Stimulated activated naive B cell treated with anti-CD40 and anti-IgM and Interleukin-4, amounts not matched to agents 10 μg/mL and 1 μg/mL and 100 μg/mL, for 72 hours (primary cell): ENCODE results near the gene WDR43.
A peak's percentile ranks its signal among the peaks of the same experiment; 100 is the strongest.
"Not testable (repeated sequence)": the region's sequence is repeated elsewhere in the genome, so short reads cannot be mapped to it uniquely, and the experiment has no call there.

Source experiments
- ATAC-seq, 2 donors: fragments of 150-1000 bp; cut with Tn5 transposase; replicated peaks; 2 replicates each; pipeline ENCODE4 v1.10.0; 2021; ENCODE audit warnings: moderate library complexity in 1 of 2
- DNase-seq: peaks from one replicate; pipeline ENCODE4 v3.0.0; 2021
- H3K27ac Mint-ChIP-seq: one replicate; pipeline ENCODE4 v1.8.0; 2022; ENCODE audit warnings: mild to moderate bottlenecking, mixed read lengths
- H3K27me3 Mint-ChIP-seq, 2 donors: one replicate each; pipeline ENCODE4 v1.8.0; 2022; ENCODE audit warnings: mixed read lengths in 2 of 2
- H3K36me3 Mint-ChIP-seq, 2 donors: one replicate each; pipeline ENCODE4 v1.8.0; 2022; ENCODE audit warnings: mixed read lengths in 2 of 2, mild to moderate bottlenecking in 1 of 2
- H3K4me1 Mint-ChIP-seq, 2 donors: one replicate each; pipeline ENCODE4 v1.8.0; 2022; ENCODE audit warnings: mixed read lengths in 2 of 2, mild to moderate bottlenecking in 1 of 2
- H3K4me3 Mint-ChIP-seq, 2 donors: one replicate each; pipeline ENCODE4 v1.8.0; 2022; ENCODE audit warnings: mild to moderate bottlenecking in 2 of 2, mixed read lengths in 2 of 2, moderate library complexity in 1 of 2
- H3K9me3 Mint-ChIP-seq, 2 donors: one replicate each; pipeline ENCODE4 v1.8.0; 2022; ENCODE audit warnings: mixed read lengths in 2 of 2, mild to moderate bottlenecking in 1 of 2

WDR43 gene

DNA sequence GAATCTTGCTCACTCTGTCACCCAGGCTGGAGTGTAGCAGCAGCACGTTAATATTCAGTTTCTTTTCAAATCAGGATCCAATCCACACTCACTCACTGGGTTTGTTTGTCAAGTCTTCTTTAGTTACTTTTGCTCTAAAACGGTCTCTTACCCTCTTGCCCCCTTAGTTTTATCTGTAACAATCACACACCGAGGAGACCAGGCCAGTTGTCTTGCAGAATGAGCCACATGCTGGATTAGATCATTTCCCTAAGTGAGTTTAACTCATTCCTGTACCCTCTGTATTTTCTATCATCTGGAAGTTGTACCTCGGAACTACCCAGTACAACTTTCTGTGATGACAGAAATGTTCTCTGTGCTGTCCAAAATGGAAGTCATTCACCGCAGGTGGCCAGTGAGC, 65.9 kb downstream of the WDR43 start:
- DNase-seq (no peak), ATAC-seq (no peak)
- H3K27ac Mint-ChIP-seq, result no peak overlapping the region
- H3K9me3 Mint-ChIP-seq, result peaks cover 0 to 3% of the 10 kb centered on the region in 2 donors
- H3K4me3 Mint-ChIP-seq, result no peak overlapping the region
- peaks cover 0 to 2% of the 10 kb centered on the region in 2 donors for H3K4me1 Mint-ChIP-seq
- peaks cover 0 to 3% of the 10 kb centered on the region in 2 donors for H3K36me3 Mint-ChIP-seq
- no peaks in the 10 kb centered on the region for H3K27me3 Mint-ChIP-seq

DNA sequence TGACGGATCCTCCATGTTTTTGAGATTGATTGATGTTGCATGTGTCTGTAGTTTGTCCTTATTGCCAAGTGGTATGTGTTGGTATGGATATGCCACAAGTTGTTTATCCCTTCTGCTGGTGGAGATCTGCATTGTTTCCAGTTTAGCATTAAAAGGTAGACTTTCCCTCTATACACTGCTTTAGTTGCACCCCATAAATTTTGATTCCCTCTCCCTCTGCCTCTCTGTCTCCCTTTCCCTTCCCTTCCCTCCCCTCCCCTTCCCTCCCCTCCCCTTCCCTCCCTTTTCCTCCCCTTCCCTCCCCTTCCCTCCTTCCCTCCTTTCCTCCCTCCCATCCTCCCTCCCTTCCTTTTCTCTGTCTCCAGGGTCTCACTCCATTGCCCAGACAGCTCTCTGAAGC, 68.0 kb downstream of the WDR43 start:
- H3K4me3 Mint-ChIP-seq, result no peak overlapping the region
- H3K27ac Mint-ChIP-seq, result no peak overlapping the region
- no peaks in the 10 kb centered on the region for H3K4me1 Mint-ChIP-seq
- H3K9me3 Mint-ChIP-seq, result peaks cover 0 to 3% of the 10 kb centered on the region in 2 donors
- H3K36me3 Mint-ChIP-seq, result peaks cover 0 to 2% of the 10 kb centered on the region in 2 donors
- ATAC-seq (no peak), DNase-seq (no peak)
- H3K27me3 Mint-ChIP-seq, result no peaks in the 10 kb centered on the region

DNA sequence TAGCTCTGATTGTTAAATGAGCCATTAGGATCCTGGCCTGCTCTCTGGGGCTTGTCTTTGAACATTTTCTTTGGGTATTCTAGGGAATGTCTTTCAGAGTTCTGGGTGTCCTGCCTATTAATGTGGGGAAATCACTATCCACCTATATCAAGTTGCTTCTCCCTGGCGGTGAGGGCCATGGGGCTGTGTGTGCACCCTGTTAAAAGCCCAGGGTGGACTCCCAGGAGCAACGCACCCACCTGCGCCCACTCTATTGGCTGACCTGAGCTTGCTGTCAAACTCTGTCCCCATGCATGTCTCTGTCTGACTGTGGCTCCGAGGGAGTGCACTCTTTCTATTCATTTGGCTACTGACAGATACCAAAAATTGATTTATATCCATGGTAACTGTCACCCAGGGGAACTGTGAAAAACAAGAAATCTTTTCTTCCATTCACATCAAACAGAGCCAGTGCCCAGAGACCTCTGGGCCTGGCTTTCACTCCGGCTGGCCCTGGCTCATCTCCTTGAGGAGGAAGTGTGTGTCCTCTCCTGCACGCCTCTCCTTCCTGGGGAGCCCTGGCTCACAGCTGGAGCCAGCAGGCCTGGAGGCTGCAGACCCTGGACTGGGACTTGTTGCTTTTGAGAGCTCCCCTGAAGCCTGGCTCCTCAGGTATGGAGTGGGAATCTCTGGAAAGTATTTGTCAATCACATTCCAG, 76.1 kb downstream of the WDR43 start:
- Mint-ChIP-seq H3K4me1 (peaks cover 0 to 2% of the 10 kb centered on the region in 2 donors), H3K36me3 (no peaks in the 10 kb centered on the region), H3K4me3 (no peak overlapping the region), H3K27ac (peak overlapping the region; percentile 39), H3K27me3 (peaks cover 12 to 13% of the 10 kb centered on the region in 2 donors), H3K9me3 (no peaks in the 10 kb centered on the region)
- ATAC-seq (no peak), DNase-seq (no peak)

- H3K27ac Mint-ChIP-seq, result no peak overlapping the region
- peak; percentile 19 to 41 for ATAC-seq
- peaks cover 0 to 2% of the 10 kb centered on the region in 2 donors for H3K4me1 Mint-ChIP-seq
- no peaks in the 10 kb centered on the region for H3K36me3 Mint-ChIP-seq
- no peak for DNase-seq
- no peak overlapping the region for H3K4me3 Mint-ChIP-seq
- no peaks in the 10 kb centered on the region for H3K9me3 Mint-ChIP-seq
- peaks cover 13 to 18% of the 10 kb centered on the region in 2 donors for H3K27me3 Mint-ChIP-seq
Observed at GRCh38 chr2:28972778-28973335, 78.4 kb downstream of the WDR43 start.

DNA sequence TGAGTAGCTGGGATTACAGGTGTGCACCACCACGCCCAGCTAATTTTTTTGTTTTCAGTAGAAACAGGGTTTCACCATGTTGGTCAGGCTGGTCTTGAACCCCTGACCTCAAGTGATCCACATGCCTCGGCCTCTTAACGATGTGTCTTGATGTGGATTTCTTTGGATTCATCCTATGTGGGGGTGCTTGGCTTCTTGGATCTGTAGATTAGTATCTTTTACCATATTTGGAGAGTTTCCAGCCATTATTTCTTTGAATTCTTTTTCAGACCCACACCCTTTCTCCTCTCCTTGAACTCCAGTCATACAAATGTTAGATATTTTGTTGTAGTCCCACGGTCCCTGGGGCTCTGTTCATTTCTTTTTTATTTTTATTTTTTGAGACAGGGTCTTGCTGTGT, 79.8 kb downstream of the WDR43 start:
- DNase-seq, result no peak
- no peak for ATAC-seq
- no peak overlapping the region for H3K4me3 Mint-ChIP-seq
- H3K9me3 Mint-ChIP-seq, result no peaks in the 10 kb centered on the region
- H3K27me3 Mint-ChIP-seq, result peaks cover 13 to 18% of the 10 kb centered on the region in 2 donors
- peaks cover 0 to 2% of the 10 kb centered on the region in 2 donors for H3K4me1 Mint-ChIP-seq
- H3K36me3 Mint-ChIP-seq, result no peaks in the 10 kb centered on the region
- H3K27ac Mint-ChIP-seq, result no peak overlapping the region

DNA sequence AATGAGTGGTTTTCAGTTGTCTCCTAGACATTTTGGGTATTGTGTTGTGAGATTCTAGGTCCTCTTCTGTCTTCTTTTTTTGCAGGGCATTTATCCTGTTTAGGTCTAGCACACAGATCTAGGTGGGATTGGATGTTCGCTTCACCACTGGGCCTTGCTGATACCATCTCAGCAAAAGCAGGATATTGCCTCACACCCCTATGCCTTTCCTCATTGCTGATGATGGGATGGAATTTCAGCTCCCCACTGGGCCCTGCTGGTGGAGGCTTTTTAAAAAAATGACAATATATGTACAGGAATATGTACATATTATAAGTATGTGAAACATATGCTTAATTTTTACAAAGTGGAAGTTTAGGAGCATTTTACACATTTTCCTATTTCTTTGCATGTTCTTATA, 81.2 kb downstream of the WDR43 start:
- H3K9me3 Mint-ChIP-seq, result no peaks in the 10 kb centered on the region
- peaks cover 0 to 2% of the 10 kb centered on the region in 2 donors for H3K4me1 Mint-ChIP-seq
- no peak overlapping the region for H3K27ac Mint-ChIP-seq
- DNase-seq, result no peak
- H3K4me3 Mint-ChIP-seq, result no peak overlapping the region
- peaks cover 13 to 18% of the 10 kb centered on the region in 2 donors for H3K27me3 Mint-ChIP-seq
- ATAC-seq, result no peak
- no peaks in the 10 kb centered on the region for H3K36me3 Mint-ChIP-seq

DNA sequence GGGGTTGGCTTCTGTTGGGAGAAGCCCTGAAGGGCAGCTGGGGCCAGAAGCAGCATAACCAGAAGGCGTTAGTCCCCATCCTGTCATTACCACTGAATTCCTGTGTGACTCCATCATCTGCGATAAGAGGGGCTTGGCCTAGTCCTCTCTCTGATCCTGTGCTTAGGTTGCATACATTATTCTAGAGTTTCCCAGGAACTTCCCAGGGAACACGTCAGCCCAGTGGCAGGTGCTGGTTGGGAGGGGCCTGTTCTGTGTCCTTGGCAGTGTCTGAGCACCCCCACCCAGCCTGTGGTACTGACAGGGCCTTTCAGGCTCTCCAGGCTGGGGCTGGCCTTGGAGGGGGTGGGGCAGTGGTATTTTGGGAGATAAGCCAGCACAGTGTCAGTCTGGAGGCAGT, 82.1 kb downstream of the WDR43 start:
- Mint-ChIP-seq H3K4me3 (no peak overlapping the region), H3K9me3 (no peaks in the 10 kb centered on the region), H3K4me1 (peaks cover 0 to 2% of the 10 kb centered on the region in 2 donors), H3K27me3 (peaks cover 13 to 18% of the 10 kb centered on the region in 2 donors), H3K36me3 (no peaks in the 10 kb centered on the region), H3K27ac (no peak overlapping the region)
- ATAC-seq, result no peak
- no peak for DNase-seq

DNA sequence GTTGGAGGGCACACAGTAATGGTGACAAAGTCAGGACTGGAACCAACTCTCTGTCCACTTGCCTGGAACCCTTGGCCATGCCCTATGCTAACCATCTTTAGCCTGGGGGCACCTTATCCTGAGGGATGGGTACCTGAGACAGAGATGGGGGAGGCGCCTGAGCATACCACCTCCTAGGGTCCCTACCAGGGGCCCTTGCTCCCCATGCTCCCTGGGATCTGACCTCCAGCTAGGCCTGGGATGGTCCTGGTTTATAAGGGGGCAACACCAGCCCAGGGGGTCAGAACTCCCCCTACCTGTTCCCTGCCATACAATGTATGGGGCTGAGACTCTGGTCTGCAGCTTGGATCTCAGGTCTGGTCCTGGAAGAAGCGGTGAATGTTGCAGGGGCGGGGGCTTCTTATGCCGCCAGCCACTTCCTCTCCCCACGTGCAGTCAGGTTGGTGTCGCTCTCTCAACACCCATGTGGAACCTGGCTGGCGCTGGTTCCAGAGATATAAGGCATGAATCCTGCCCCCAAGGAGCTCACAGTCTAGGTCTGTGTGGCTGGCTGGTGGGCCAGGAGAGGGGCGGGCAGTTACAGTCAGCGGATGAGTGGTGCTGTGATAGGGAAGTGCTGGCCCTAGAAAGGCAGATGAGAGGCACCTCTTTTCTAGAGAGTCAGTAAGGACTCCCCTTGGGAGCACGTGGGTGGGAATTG, 82.9 kb downstream of the WDR43 start:
- H3K4me1 Mint-ChIP-seq, result peaks cover 0 to 2% of the 10 kb centered on the region in 2 donors
- H3K27ac Mint-ChIP-seq, result no peak overlapping the region
- no peaks in the 10 kb centered on the region for H3K36me3 Mint-ChIP-seq
- no peaks in the 10 kb centered on the region for H3K9me3 Mint-ChIP-seq
- DNase-seq, result no peak
- ATAC-seq, result no peak
- H3K27me3 Mint-ChIP-seq, result peaks cover 13 to 18% of the 10 kb centered on the region in 2 donors
- no peak overlapping the region for H3K4me3 Mint-ChIP-seq

- DNase-seq, H3K9me3 Mint-ChIP-seq, H3K4me3 Mint-ChIP-seq, H3K36me3 Mint-ChIP-seq, ATAC-seq, H3K4me1 Mint-ChIP-seq: not testable (repeated sequence)
- Mint-ChIP-seq H3K27ac (peak overlapping the region; percentile 21), H3K27me3 (peaks cover 7 to 14% of the 10 kb centered on the region in 2 donors)
Observed at GRCh38 chr2:28978001-28978400, 83.5 kb downstream of the WDR43 start.

DNA sequence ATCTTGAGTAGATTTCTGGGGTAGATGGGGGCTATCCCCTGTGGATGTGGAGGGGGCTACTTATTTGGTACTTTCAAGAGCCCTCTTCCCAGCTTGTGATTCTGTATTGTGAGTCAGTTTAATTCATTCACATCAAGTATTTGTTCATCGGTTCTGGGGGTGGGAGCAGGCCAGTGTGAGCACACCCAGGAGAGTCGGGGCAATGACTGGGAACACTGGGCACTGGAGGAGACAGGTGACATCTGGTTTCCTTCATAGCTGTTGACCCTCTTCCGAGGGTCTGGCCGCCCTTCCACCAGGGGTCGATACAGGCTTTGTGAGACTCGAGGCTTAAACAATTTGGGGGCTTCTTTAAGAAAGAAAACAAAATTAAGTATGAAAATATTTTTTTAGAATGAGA, 84.1 kb downstream of the WDR43 start:
- no peak for ATAC-seq
- DNase-seq, result no peak
- no peaks in the 10 kb centered on the region for H3K4me1 Mint-ChIP-seq
- H3K9me3 Mint-ChIP-seq, result no peaks in the 10 kb centered on the region
- peaks cover 2 to 8% of the 10 kb centered on the region in 2 donors for H3K27me3 Mint-ChIP-seq
- no peak overlapping the region for H3K27ac Mint-ChIP-seq
- no peaks in the 10 kb centered on the region for H3K36me3 Mint-ChIP-seq
- H3K4me3 Mint-ChIP-seq, result no peak overlapping the region

DNA sequence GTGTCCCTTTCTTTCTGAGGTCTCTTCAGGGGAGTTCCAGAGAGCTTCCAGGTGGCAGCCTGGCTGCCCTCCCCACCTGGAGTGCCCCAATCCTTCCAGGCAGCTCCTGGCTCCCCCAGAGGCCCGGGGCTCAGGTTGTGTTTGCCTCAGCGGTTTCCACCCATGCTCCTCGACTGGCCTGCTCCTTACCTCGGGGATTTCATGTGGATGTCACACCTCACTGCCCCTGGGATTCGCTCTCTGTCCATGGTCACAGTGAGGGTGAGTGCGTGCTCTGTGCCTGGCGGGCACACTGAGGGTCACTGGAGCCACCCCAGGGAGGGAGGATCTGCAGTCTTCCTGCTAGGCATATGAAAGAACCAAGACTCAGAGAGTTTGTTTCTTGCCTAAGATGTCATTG, 84.6 kb downstream of the WDR43 start:
- Mint-ChIP-seq H3K27me3 (peaks cover 0 to 7% of the 10 kb centered on the region in 2 donors), H3K27ac (peak overlapping the region; percentile 60), H3K4me1 (no peaks in the 10 kb centered on the region), H3K9me3 (peaks cover 0 to 3% of the 10 kb centered on the region in 2 donors), H3K4me3 (no peak overlapping the region), H3K36me3 (no peaks in the 10 kb centered on the region)
- DNase-seq (no peak), ATAC-seq (no peak)

- peaks cover 0 to 7% of the 10 kb centered on the region in 2 donors for H3K27me3 Mint-ChIP-seq
- DNase-seq, result no peak
- ATAC-seq, result no peak
- peaks cover 0 to 3% of the 10 kb centered on the region in 2 donors for H3K9me3 Mint-ChIP-seq
- H3K27ac Mint-ChIP-seq, result no peak overlapping the region
- no peaks in the 10 kb centered on the region for H3K36me3 Mint-ChIP-seq
- H3K4me3 Mint-ChIP-seq, result no peak overlapping the region
- no peaks in the 10 kb centered on the region for H3K4me1 Mint-ChIP-seq
Observed at GRCh38 chr2:28979576-28980366, 85.3 kb downstream of the WDR43 start.

- Mint-ChIP-seq H3K9me3 (peaks cover 0 to 3% of the 10 kb centered on the region in 2 donors), H3K27ac (no peak overlapping the region), H3K36me3 (no peaks in the 10 kb centered on the region), H3K27me3 (peaks cover 0 to 7% of the 10 kb centered on the region in 2 donors), H3K4me3 (no peak overlapping the region), H3K4me1 (no peaks in the 10 kb centered on the region)
- ATAC-seq, result no peak
- DNase-seq, result no peak
Observed at GRCh38 chr2:28980368-28981015, 86.0 kb downstream of the WDR43 start.

GRCh38 chr2:28981016-28981441, 86.6 kb downstream of the WDR43 start, which contains the start of gene TOGARAM2:
TSS of gene TOGARAM2 (plus strand) at chr2:28981298. CDS start at chr2:28994835, 13,537 bp downstream.
- Mint-ChIP-seq H3K9me3 (peaks cover 0 to 3% of the 10 kb centered on the region in 2 donors), H3K36me3 (no peaks in the 10 kb centered on the region), H3K27me3 (peaks cover 0 to 7% of the 10 kb centered on the region in 2 donors), H3K4me3 (no peak within 1 kb of the TSS), H3K27ac (no peak within 1 kb of the TSS), H3K4me1 (no peaks in the 10 kb centered on the region)
- DNase-seq, result no peak
- peak in 1 of 2 donors; percentile 5 for ATAC-seq
